Vagina (tissue), 2 donors: Measurements from ENCODE around the gene BMS1.
"Not testable (repeated sequence)": the region's sequence is repeated elsewhere in the genome, so short reads cannot be mapped to it uniquely, and the experiment has no call there.

Experiments
- CTCF ChIP-seq, 3 experiments: fragments of 450-650 bp in 2 of 3; fragments of 200-600 bp in 1 of 3; sonication (generic) in 1 of 3; IDR thresholded peaks; one replicate each; pipeline ENCODE4 v1.5.1; 2017 to 2019; ENCODE audit warnings: antibody characterized with exemption in 3 of 3, mild to moderate bottlenecking in 2 of 3, moderate library complexity in 2 of 3
- POLR2A ChIP-seq, 2 donors: fragments of 450-650 bp; IDR thresholded peaks; one replicate each; pipeline ENCODE4 v1.6.1; 2017; ENCODE audit warnings: antibody characterized with exemption in 2 of 2, mild to moderate bottlenecking in 2 of 2, moderate library complexity in 2 of 2

GRCh38 chr10:42828391-42828790 lies 45.8 kb downstream of the BMS1 start:
- TF ChIP-seq CTCF, POLR2A (IDR thresholded peaks at IDR 0.05): not testable (repeated sequence)
